ENCODE measurements around the gene CPN1. TPM values are rescaled to one million over a fixed set of nuclear protein-coding genes. Genes with fewer than 3 reads are reported as not detected.
"Not testable (repeated sequence)": the region's sequence is repeated elsewhere in the genome, so short reads cannot be mapped to it uniquely, and the experiment has no call there.

The CPN1 gene
- total and polyA plus RNA-seq, 4 donors, result not detected

DNA sequence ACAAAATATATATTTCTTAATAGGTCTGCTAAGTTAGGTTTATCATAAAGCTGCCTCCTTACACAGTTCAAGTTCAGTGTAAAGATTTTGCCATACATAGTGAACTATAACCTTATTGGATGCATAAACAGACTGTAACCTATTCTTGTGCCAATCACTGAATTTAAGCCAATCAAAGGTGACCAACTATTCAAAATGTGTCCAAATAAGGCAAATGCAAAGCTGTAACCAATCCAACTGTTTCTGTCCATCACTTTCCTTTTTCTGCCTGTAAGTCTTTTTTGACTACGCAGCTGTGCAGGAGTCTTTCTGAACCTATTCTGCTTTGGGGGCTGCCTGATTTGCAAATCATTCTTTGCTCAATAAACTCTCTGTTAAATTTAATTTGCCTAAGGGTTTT, 60.3 kb downstream of the CPN1 start:
- no peak overlapping the region for H3K27ac ChIP-seq (ENCODE audit: low read depth in 1 of 2, low read length in 2 of 2)
- no peak for ATAC-seq (ENCODE audit: low FRiP score)
- H3K9me3 ChIP-seq (ENCODE audit: control insufficient read depth, low read length), result no peaks in the 10 kb centered on the region
- no peak overlapping the region for H3K4me3 ChIP-seq (ENCODE audit: low read length in 2 of 2)
- no peaks in the 10 kb centered on the region for H3K27me3 ChIP-seq (ENCODE audit: control insufficient read depth in 1 of 2, insufficient read depth in 2 of 2, low read length in 1 of 2)
- no peaks in the 10 kb centered on the region for H3K4me1 ChIP-seq (ENCODE audit: control insufficient read depth in 1 of 2, insufficient read depth in 2 of 2, low read length in 2 of 2)
- DNase-seq, result no peak
- 49 to 60% methylated on average over 1 of the region's 1 CpG for WGBS, 2 donors
- no peaks in the 10 kb centered on the region for H3K36me3 ChIP-seq (ENCODE audit: control insufficient read depth in 1 of 2, insufficient read depth in 2 of 2, low read length in 1 of 2)
- intact Hi-C loops (cut with DNase I), result no loop called here

DNA sequence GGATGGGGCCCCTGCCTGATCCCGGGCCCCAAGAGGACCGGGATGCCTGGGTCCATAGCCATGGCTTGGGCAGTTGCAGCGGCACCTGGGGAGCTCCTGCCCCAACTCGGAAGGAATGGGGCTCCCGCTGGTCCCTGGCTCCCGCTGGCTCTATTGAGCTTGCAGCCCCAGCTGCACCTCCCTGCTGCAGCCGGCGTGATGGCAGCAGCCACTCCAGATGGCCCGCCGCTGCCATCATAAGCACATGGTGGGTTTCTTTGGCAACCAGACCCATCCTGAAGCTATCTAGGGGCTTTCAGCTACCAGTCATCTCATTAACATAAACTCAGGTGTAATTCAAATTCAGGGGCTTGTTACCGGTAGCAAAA, 60.8 kb downstream of the CPN1 start:
- Histone ChIP-seq H3K27ac (ENCODE audit: low read depth in 1 of 2, low read length in 2 of 2) (no peak overlapping the region), H3K9me3 (ENCODE audit: control insufficient read depth, low read length) (no peaks in the 10 kb centered on the region), H3K36me3 (ENCODE audit: control insufficient read depth in 1 of 2, insufficient read depth in 2 of 2, low read length in 1 of 2) (no peaks in the 10 kb centered on the region), H3K4me1 (ENCODE audit: control insufficient read depth in 1 of 2, insufficient read depth in 2 of 2, low read length in 2 of 2) (no peaks in the 10 kb centered on the region), H3K4me3 (ENCODE audit: low read length in 2 of 2) (no peak overlapping the region), H3K27me3 (ENCODE audit: control insufficient read depth in 1 of 2, insufficient read depth in 2 of 2, low read length in 1 of 2) (no peaks in the 10 kb centered on the region)
- ATAC-seq (ENCODE audit: low FRiP score), result no peak
- intact Hi-C loops (cut with DNase I), result no loop called here
- DNase-seq, result no peak
- 70 to 80% methylated on average over 11 of the region's 11 CpGs for WGBS, 2 donors

- H3K4me3 ChIP-seq (ENCODE audit: low read length in 2 of 2), result no peak overlapping the region
- no peak overlapping the region for H3K27ac ChIP-seq (ENCODE audit: low read depth in 1 of 2, low read length in 2 of 2)
- no peaks in the 10 kb centered on the region for H3K4me1 ChIP-seq (ENCODE audit: control insufficient read depth in 1 of 2, insufficient read depth in 2 of 2, low read length in 2 of 2)
- no peak for DNase-seq
- 54 to 74% methylated on average over 5 of the region's 5 CpGs for WGBS, 2 donors
- no peaks in the 10 kb centered on the region for H3K27me3 ChIP-seq (ENCODE audit: control insufficient read depth in 1 of 2, insufficient read depth in 2 of 2, low read length in 1 of 2)
- intact Hi-C loops (cut with DNase I), result no loop called here
- no peak for ATAC-seq (ENCODE audit: low FRiP score)
- no peaks in the 10 kb centered on the region for H3K9me3 ChIP-seq (ENCODE audit: control insufficient read depth, low read length)
- H3K36me3 ChIP-seq (ENCODE audit: control insufficient read depth in 1 of 2, insufficient read depth in 2 of 2, low read length in 1 of 2), result no peaks in the 10 kb centered on the region
Measured at GRCh38 chr10:100020142-100020885, 61.4 kb downstream of the CPN1 start.

- Histone ChIP-seq H3K27ac (ENCODE audit: low read depth in 1 of 2, low read length in 2 of 2) (no peak overlapping the region), H3K9me3 (ENCODE audit: control insufficient read depth, low read length) (no peaks in the 10 kb centered on the region), H3K36me3 (ENCODE audit: control insufficient read depth in 1 of 2, insufficient read depth in 2 of 2, low read length in 1 of 2) (no peaks in the 10 kb centered on the region), H3K27me3 (ENCODE audit: control insufficient read depth in 1 of 2, insufficient read depth in 2 of 2, low read length in 1 of 2) (no peaks in the 10 kb centered on the region), H3K4me3 (ENCODE audit: low read length in 2 of 2) (no peak overlapping the region), H3K4me1 (ENCODE audit: control insufficient read depth in 1 of 2, insufficient read depth in 2 of 2, low read length in 2 of 2) (no peaks in the 10 kb centered on the region)
- ATAC-seq (ENCODE audit: low FRiP score), result no peak
- DNase-seq, result no peak
- intact Hi-C loops (cut with DNase I), result no loop called here
- 31 to 38% methylated on average over 3 of the region's 3 CpGs for WGBS, 2 donors
Measured at GRCh38 chr10:100019787-100020141, 61.9 kb downstream of the CPN1 start.

GRCh38 chr10:100014071-100014762, 67.5 kb downstream of the CPN1 start:
- no peak for ATAC-seq (ENCODE audit: low FRiP score)
- H3K36me3 ChIP-seq (ENCODE audit: control insufficient read depth in 1 of 2, insufficient read depth in 2 of 2, low read length in 1 of 2), result no peaks in the 10 kb centered on the region
- H3K27me3 ChIP-seq (ENCODE audit: control insufficient read depth in 1 of 2, insufficient read depth in 2 of 2, low read length in 1 of 2), result no peaks in the 10 kb centered on the region
- H3K4me1 ChIP-seq (ENCODE audit: control insufficient read depth in 1 of 2, insufficient read depth in 2 of 2, low read length in 2 of 2), result no peaks in the 10 kb centered on the region
- H3K4me3 ChIP-seq (ENCODE audit: low read length in 2 of 2), result no peak overlapping the region
- H3K27ac ChIP-seq (ENCODE audit: low read depth in 1 of 2, low read length in 2 of 2), result no peak overlapping the region
- 86 to 91% methylated on average over 5 of the region's 5 CpGs for WGBS, 2 donors
- no peak for DNase-seq
- intact Hi-C loops (cut with DNase I), result no loop called here
- no peaks in the 10 kb centered on the region for H3K9me3 ChIP-seq (ENCODE audit: control insufficient read depth, low read length)

GRCh38 chr10:100013621-100014020, 68.0 kb downstream of the CPN1 start:
- Histone ChIP-seq H3K4me3 (ENCODE audit: low read length in 2 of 2) (no peak overlapping the region), H3K9me3 (ENCODE audit: control insufficient read depth, low read length) (no peaks in the 10 kb centered on the region), H3K4me1 (ENCODE audit: control insufficient read depth in 1 of 2, insufficient read depth in 2 of 2, low read length in 2 of 2) (no peaks in the 10 kb centered on the region), H3K36me3 (ENCODE audit: control insufficient read depth in 1 of 2, insufficient read depth in 2 of 2, low read length in 1 of 2) (no peaks in the 10 kb centered on the region), H3K27me3 (ENCODE audit: control insufficient read depth in 1 of 2, insufficient read depth in 2 of 2, low read length in 1 of 2) (no peaks in the 10 kb centered on the region), H3K27ac (ENCODE audit: low read depth in 1 of 2, low read length in 2 of 2) (no peak overlapping the region)
- WGBS, 2 donors, result 87 to 91% methylated on average over 1 of the region's 1 CpG
- intact Hi-C loops (cut with DNase I), result no loop called here
- ATAC-seq (ENCODE audit: low FRiP score), result no peak
- DNase-seq, result no peak

GRCh38 chr10:100011906-100012305, 69.8 kb downstream of the CPN1 start:
- H3K9me3 ChIP-seq (ENCODE audit: control insufficient read depth, low read length); H3K4me1 ChIP-seq (ENCODE audit: control insufficient read depth in 1 of 2, insufficient read depth in 2 of 2, low read length in 2 of 2); H3K27me3 ChIP-seq (ENCODE audit: control insufficient read depth in 1 of 2, insufficient read depth in 2 of 2, low read length in 1 of 2); ATAC-seq (ENCODE audit: low FRiP score); H3K4me3 ChIP-seq (ENCODE audit: low read length in 2 of 2); intact Hi-C loops (cut with DNase I); H3K27ac ChIP-seq (ENCODE audit: low read depth in 1 of 2, low read length in 2 of 2); H3K36me3 ChIP-seq (ENCODE audit: control insufficient read depth in 1 of 2, insufficient read depth in 2 of 2, low read length in 1 of 2); DNase-seq: not testable (repeated sequence)
- WGBS, 2 donors, result 89 to 92% methylated on average over 20 of the region's 20 CpGs

DNA sequence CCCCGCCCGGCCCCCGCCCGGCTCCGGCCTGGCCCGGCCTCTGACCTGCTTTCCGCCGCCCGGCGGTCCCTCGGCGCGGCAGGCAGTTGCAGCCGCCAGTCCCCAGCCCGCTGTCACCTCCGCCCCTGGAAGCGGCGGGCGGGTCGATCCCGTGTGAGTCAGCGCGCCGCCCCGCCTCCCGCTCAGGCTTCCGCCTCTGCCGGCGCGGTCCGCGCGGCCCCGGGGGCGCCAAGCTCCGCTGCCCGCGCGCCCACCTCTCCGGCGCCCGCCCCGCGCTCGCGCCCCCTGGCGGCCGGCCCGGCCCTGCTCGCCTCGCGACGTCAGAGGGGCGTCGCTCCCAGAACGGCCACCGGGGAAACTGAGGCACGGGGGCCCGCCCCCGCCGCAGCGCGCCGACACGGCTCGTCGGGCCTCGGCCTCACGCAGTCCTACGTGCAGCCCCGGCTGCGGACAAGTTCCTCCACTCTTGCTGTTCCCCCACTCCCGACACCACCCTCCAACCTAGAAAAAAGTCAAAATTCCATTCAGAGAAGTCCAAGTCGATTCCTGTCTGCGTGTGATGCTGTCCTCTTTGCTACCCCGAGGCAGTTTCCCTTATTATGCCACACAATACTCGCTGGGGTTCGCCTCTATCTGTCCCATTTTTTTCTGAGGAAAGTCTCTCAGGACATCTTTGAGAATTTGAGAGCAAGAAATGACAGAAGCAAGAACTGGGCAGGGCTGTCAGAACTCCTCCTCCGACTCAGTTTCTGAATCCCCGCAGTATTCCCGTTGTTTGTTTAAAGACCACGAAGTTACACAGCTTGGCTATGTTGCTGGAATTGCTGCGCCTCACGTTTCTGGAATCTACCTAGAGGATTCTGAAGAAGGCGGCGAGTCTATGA, 71.6 kb downstream of the CPN1 start, which contains the start of gene DNMBP:
Gene DNMBP (minus strand): TSS at position 155 of the 884 bp plus-strand sequence. CDS start 37,823 bp downstream, outside the sequence.
- peak; percentile 91 for ATAC-seq (ENCODE audit: low FRiP score)
- Histone ChIP-seq H3K4me3 (ENCODE audit: low read length in 2 of 2) (peak within 1 kb of the TSS; percentile 77 to 100), H3K27me3 (ENCODE audit: control insufficient read depth in 1 of 2, insufficient read depth in 2 of 2, low read length in 1 of 2) (no peaks in the 10 kb centered on the region), H3K4me1 (ENCODE audit: control insufficient read depth in 1 of 2, insufficient read depth in 2 of 2, low read length in 2 of 2) (peaks cover 0 to 2% of the 10 kb centered on the region in 2 donors), H3K9me3 (ENCODE audit: control insufficient read depth, low read length) (no peaks in the 10 kb centered on the region), H3K36me3 (ENCODE audit: control insufficient read depth in 1 of 2, insufficient read depth in 2 of 2, low read length in 1 of 2) (no peaks in the 10 kb centered on the region), H3K27ac (ENCODE audit: low read depth in 1 of 2, low read length in 2 of 2) (peak within 1 kb of the TSS in 1 of 2 donors; percentile 75)
- intact Hi-C loops (cut with DNase I), result loop anchor here (5.0 to 10.0 kb wide), 2 partner anchors 38 to 95 kb away; no protein-coding TSS in a partner anchor
- DNase-seq, result peak; percentile 90 to 95
- WGBS, 2 donors, result 1% methylated on average over 60 to 86 of the region's 86 CpGs
